Measurements from ENCODE around the gene MLYCD.

MLYCD gene

GRCh38 chr16:83913245-83913633 lies 14.3 kb downstream of the MLYCD start:
- CTCF ChIA-PET: no interaction called here
- POLR2A ChIA-PET: no interaction called here
- H3K36me3 ChIP-seq (ENCODE audit: control insufficient read depth in 2 of 2, insufficient read depth in 1 of 2, low read length in 2 of 2): peaks cover 0 to 74% of the 10 kb centered on the region in 2 experiments; a peak in 2 of 3 replicates

DNA sequence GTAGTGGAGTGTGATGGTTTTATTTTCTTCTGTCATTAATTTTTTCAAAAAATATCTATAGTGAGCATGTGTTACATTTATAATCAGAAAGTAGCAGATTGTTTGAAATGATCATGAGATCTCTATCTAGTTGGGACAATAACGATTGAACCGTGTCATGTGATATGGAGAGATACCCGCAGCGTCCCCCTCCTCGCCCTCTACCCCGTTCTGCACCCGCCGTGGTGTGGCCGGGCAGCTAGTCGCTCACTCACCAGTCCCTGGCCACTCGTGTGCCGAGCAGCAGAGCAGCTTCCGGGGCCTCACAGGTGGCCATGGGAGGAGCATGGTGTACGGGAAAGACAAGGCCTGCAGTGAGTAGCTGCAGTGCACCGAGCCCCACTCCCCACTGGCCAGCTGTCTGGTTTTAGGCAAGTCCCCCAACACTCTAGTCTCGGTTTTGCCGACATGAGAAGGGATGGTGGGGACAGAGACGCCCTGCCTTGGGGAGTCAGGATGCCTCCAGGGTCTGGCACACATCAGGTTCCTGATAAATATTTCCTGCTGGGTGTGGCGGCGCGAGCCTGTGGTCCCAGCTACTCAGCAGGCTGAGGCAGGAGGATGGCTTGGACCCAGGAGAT lies 15.3 kb downstream of the MLYCD start:
- Histone ChIP-seq H3K36me3 (ENCODE audit: control insufficient read depth in 2 of 2, insufficient read depth in 1 of 2, low read length in 2 of 2) (peaks cover 0 to 75% of the 10 kb centered on the region in 2 experiments; a peak in 2 of 3 replicates), H3K4me1 (ENCODE audit: control insufficient read depth, insufficient read depth, low read length) (no peaks in the 10 kb centered on the region), H3K4me3 (ENCODE audit: low read depth, low read length) (no peak overlapping the region), H3K9me3 (ENCODE audit: control insufficient read depth, insufficient read depth, low read depth, low read length) (no peaks in the 10 kb centered on the region), H3K27ac (ENCODE audit: extremely low read depth, low read depth, low read length) (no peak overlapping the region)
- POLR2A ChIA-PET: no interaction called here
- CTCF ChIA-PET: interaction anchor here (0.6 to 1.2 kb wide), 2 partner anchors 13 kb away, joined by 5 read pairs; no protein-coding TSS in a partner anchor
- TF ChIP-seq ZNF24 (tag by site-specific recombination; IDR thresholded peaks at IDR 0.05): no peak
- no peak for TF ChIP-seq ZNF623 (tag by site-specific recombination; IDR thresholded peaks at IDR 0.05)
- TF ChIP-seq RBAK (tag by site-specific recombination; IDR thresholded peaks at IDR 0.05): no peak
- TF ChIP-seq ZNF629 (tag by site-specific recombination; IDR thresholded peaks at IDR 0.05): no peak
- no peak for TF ChIP-seq ZNF449 (tag by site-specific recombination; IDR thresholded peaks at IDR 0.05)
- no peak for TF ChIP-seq CTCF (tag by site-specific recombination; IDR thresholded peaks at IDR 0.05)
- TF ChIP-seq ELK4 (IDR thresholded peaks at IDR 0.05; ENCODE audit: borderline replicate concordance, low read depth, low read length): no peak
- no peak for TF ChIP-seq ZNF2 (tag by site-specific recombination; IDR thresholded peaks at IDR 0.05)
- no peak for TF ChIP-seq ZBTB8A (tag by site-specific recombination; IDR thresholded peaks at IDR 0.05)
- TF ChIP-seq ZNF335 (tag by site-specific recombination; conservative IDR thresholded peaks at IDR 0.05): no peak
- no peak for TF ChIP-seq ZNF558 (tag by site-specific recombination; IDR thresholded peaks at IDR 0.05)
- no peak for TF ChIP-seq ZNF624 (tag by site-specific recombination; IDR thresholded peaks at IDR 0.05)

More at GRCh38 chr16:83913245-83913633, 14.3 kb downstream of the MLYCD start:
- TF ChIP-seq ZNF626 (tag by site-specific recombination; IDR thresholded peaks at IDR 0.05): no peak
- TF ChIP-seq ZNF404 (tag by site-specific recombination; IDR thresholded peaks at IDR 0.05): no peak
- TF ChIP-seq GLIS1 (tag by site-specific recombination; IDR thresholded peaks at IDR 0.05): no peak
- no peak for TF ChIP-seq IKZF3 (tag by site-specific recombination; IDR thresholded peaks at IDR 0.05)
- TF ChIP-seq ZNF423 (tag by site-specific recombination; IDR thresholded peaks at IDR 0.05): no peak
- TF ChIP-seq, protein P1, sequence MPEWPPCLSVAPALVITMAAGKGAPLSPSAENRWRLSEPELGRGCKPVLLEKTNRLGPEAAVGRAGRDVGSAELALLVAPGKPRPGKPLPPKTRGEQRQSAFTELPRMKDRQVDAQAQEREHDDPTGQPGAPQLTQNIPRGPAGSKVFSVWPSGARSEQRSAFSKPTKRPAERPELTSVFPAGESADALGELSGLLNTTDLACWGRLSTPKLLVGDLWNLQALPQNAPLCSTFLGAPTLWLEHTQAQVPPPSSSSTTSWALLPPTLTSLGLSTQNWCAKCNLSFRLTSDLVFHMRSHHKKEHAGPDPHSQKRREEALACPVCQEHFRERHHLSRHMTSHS (tag by site-specific recombination; IDR thresholded peaks at IDR 0.05): no peak
- TF ChIP-seq, protein P2, sequence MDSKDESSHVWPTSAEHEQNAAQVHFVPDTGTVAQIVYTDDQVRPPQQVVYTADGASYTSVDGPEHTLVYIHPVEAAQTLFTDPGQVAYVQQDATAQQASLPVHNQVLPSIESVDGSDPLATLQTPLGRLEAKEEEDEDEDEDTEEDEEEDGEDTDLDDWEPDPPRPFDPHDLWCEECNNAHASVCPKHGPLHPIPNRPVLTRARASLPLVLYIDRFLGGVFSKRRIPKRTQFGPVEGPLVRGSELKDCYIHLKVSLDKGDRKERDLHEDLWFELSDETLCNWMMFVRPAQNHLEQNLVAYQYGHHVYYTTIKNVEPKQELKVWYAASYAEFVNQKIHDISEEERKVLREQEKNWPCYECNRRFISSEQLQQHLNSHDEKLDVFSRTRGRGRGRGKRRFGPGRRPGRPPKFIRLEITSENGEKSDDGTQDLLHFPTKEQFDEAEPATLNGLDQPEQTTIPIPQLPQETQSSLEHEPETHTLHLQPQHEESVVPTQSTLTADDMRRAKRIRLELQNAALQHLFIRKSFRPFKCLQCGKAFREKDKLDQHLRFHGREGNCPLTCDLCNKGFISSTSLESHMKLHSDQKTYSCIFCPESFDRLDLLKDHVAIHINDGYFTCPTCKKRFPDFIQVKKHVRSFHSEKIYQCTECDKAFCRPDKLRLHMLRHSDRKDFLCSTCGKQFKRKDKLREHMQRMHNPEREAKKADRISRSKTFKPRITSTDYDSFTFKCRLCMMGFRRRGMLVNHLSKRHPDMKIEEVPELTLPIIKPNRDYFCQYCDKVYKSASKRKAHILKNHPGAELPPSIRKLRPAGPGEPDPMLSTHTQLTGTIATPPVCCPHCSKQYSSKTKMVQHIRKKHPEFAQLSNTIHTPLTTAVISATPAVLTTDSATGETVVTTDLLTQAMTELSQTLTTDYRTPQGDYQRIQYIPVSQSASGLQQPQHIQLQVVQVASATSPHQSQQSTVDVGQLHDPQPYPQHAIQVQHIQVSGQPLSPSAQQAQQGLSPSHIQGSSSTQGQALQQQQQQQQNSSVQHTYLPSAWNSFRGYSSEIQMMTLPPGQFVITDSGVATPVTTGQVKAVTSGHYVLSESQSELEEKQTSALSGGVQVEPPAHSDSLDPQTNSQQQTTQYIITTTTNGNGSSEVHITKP (tag by site-specific recombination; IDR thresholded peaks at IDR 0.05): no peak
- no peak for TF ChIP-seq KLF10 (tag by site-specific recombination; IDR thresholded peaks at IDR 0.05)
- TF ChIP-seq ZNF16 (tag by site-specific recombination; IDR thresholded peaks at IDR 0.05; ENCODE audit: low read depth): no peak
- no peak for TF ChIP-seq SCRT1 (tag by site-specific recombination; IDR thresholded peaks at IDR 0.05; ENCODE audit: borderline replicate concordance)
- no peak for TF ChIP-seq ZNF555 (tag by site-specific recombination; conservative IDR thresholded peaks at IDR 0.05)
- no peak for TF ChIP-seq ZNF701 (tag by site-specific recombination; IDR thresholded peaks at IDR 0.05)
- TF ChIP-seq ZNF747 (tag by site-specific recombination; IDR thresholded peaks at IDR 0.05): no peak
- no peak for TF ChIP-seq ZNF830 (tag by site-specific recombination; IDR thresholded peaks at IDR 0.05; ENCODE audit: low read depth)
- TF ChIP-seq ZNF341 (tag by site-specific recombination; IDR thresholded peaks at IDR 0.05; ENCODE audit: low read depth): no peak
- no peak for TF ChIP-seq CTCF (tag by site-specific recombination; IDR thresholded peaks at IDR 0.05)
- no peak overlapping the region for H3K27ac ChIP-seq (ENCODE audit: extremely low read depth, low read depth, low read length)
- H3K4me1 ChIP-seq (ENCODE audit: control insufficient read depth, insufficient read depth, low read length): no peaks in the 10 kb centered on the region
- no peak overlapping the region for H3K4me3 ChIP-seq (ENCODE audit: low read depth, low read length)
- no peaks in the 10 kb centered on the region for H3K9me3 ChIP-seq (ENCODE audit: control insufficient read depth, insufficient read depth, low read depth, low read length)

All from HEK293 (cell line).